HepG2 (cell line): ENCODE measurements around the gene PCSK2. TPM values are rescaled to one million over a fixed set of nuclear protein-coding genes. Genes with fewer than 3 reads are reported as not detected.

ENCODE experiments used
- ATF7-NPFF ChIP-seq: sonication (generic); formaldehyde crosslinking; IDR thresholded peaks from 2 replicates; pipeline ENCODE4 v1.8.1; 2023; ENCODE audit warnings: mild to moderate bottlenecking, low read depth, missing genetic modification reagents, moderate library complexity
- FOXM1 ChIP-seq: sonication (generic); formaldehyde crosslinking; IDR thresholded peaks from 2 replicates; pipeline ENCODE4 v1.5.0; 2020; ENCODE audit warnings: missing genetic modification reagents
- HNRNPL ChIP-seq: fragments of 200-400 bp; formaldehyde crosslinking; IDR thresholded peaks from 2 replicates; pipeline ENCODE4 v1.6.1; 2017; ENCODE audit warnings: mild to moderate bottlenecking, low read depth, low read length
- RAD21 ChIP-seq: fragments of 450-650 bp; formaldehyde crosslinking; IDR thresholded peaks from 2 replicates; pipeline ENCODE4 v1.5.0; 2020; ENCODE audit warnings: mild to moderate bottlenecking
- RNF2 ChIP-seq: fragments of 450-650 bp; conservative IDR thresholded peaks from 2 replicates; pipeline ENCODE4 v1.6.1; 2016; ENCODE audit warnings: low read depth
- SNAPC2 ChIP-seq: sonication (generic); formaldehyde crosslinking; IDR thresholded peaks from 2 replicates; pipeline ENCODE4 v1.8.1; 2022; ENCODE audit warnings: mild to moderate bottlenecking, missing genetic modification reagents
- SRSF1 ChIP-seq: fragments of 200-400 bp; formaldehyde crosslinking; optimal IDR thresholded peaks from 2 replicates; pipeline ENCODE3; 2017; ENCODE audit warnings: mild to moderate bottlenecking, low read depth, low read length, moderate library complexity
- THAP11 ChIP-seq: IDR thresholded peaks from 2 replicates; pipeline ENCODE4 v1.6.1; 2016; ENCODE audit warnings: missing biosample characterization, missing genetic modification reagents
- ZNF556 ChIP-seq: sonication (generic); formaldehyde crosslinking; IDR thresholded peaks from 2 replicates; pipeline ENCODE4 v1.4.0; 2020; ENCODE audit warnings: mild to moderate bottlenecking, missing genetic modification reagents, borderline replicate concordance
- ZNF766 ChIP-seq: sonication (generic); formaldehyde crosslinking; IDR thresholded peaks from 2 replicates; pipeline ENCODE4 v1.5.0; 2020; ENCODE audit warnings: missing genetic modification reagents, borderline replicate concordance
- polyA plus RNA-seq, 8 experiments: library from polyadenylated mRNA; depleted of rRNA in 3 of 8; stranded (reverse) in 7 of 8; unstranded in 1 of 8; fragments of >200 nt; fragmentation: Illumina TruSeq in 4 of 8; extraction: Trizol in 4 of 8; gene quantifications; 2 replicates each; pipeline versions ENCODE4 v1.2.1 to v1.2.3, GENCODE V29; 2011 to 2016; ENCODE audit warnings: low read depth in 4 of 8, missing spikeins in 1 of 8, mixed read lengths in 1 of 8; ENCODE audit not compliant: insufficient read depth in 1 of 8
- total RNA-seq, 5 experiments: library from RNA; depleted of rRNA; stranded (reverse); fragments of >200 nt; fragmentation: Illumina TruSeq; extraction: Trizol; gene quantifications; 2 replicates each; pipeline ENCODE4 v1.2.3, GENCODE V29; 2016; ENCODE audit warnings: low read depth in 1 of 5
- TF ChIP-seq, protein P1 (sequence below): sonication (generic); formaldehyde crosslinking; IDR thresholded peaks from one replicate; pipeline ENCODE4 v1.5.1; 2020; ENCODE audit warnings: mild to moderate bottlenecking, missing genetic modification reagents; ENCODE audit errors: not compliant biosample characterization
- TF ChIP-seq, protein P2 (sequence below): sonication (generic); formaldehyde crosslinking; IDR thresholded peaks from 2 replicates; pipeline ENCODE4 v1.4.0; 2020; ENCODE audit warnings: missing genetic modification reagents
- TF ChIP-seq, protein P3 (sequence below): sonication (generic); IDR thresholded peaks from 2 replicates; pipeline ENCODE4 v1.6.1; 2016; ENCODE audit warnings: low read depth, borderline replicate concordance
- TF ChIP-seq, protein P4 (sequence below): sonication (generic); formaldehyde crosslinking; IDR thresholded peaks from 2 replicates; pipeline ENCODE4; 2020; ENCODE audit warnings: missing genetic modification reagents, mild to moderate bottlenecking, borderline replicate concordance

PCSK2 gene
- total and polyA plus RNA-seq, 2 of the 13 experiments (the other 11 are each of a cell fraction or from before 2014, with no cell fraction given): not detected

DNA sequence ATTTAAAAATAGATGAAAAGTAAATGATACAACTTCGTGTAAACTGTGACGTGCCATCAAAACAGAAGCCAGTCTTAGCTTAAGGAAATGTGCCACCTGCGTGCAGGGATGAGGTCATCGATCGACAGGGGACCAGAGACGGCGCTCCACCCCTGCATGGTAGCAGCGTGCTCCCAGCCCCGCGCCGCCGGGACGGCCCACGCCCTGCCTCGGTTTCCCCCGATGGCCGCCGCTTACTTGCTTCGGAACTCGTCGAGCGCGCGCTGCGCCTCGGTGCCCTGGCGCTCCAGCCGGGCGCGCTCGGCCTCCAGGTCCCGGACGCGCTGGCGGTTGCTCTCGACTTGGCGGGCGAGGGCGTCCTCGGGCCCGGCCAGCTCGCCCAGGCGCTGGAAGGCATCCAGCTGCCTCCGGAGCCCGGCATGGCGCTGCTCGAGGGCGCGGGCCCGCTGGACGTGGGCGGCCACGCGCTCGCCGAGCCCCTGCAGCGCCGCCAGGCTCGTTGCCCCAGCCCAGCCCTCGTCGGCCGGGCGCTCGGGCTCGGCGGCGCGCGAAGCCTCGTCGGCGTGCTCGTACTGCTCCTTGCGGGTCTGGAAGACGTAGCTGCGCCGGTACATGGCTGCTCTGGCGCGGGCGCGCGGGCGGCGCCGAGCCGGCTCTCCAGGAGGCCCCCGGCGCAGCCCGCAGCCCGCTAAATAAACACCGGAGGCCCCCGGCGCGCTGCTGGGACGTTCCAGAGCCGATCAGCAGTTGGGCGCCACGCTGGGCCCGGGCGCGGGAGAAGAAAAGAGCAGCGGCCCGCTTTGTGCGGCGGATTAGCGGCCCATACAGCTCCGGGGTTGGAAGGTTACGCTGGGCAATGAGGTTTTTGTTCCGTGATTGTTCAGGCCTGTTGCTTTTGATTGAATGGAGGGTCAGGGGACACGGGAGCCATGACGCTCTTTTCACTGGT is 304.1 kb downstream of the PCSK2 start, which contains the start of gene BFSP1 (continued):
- TF ChIP-seq, protein P1, sequence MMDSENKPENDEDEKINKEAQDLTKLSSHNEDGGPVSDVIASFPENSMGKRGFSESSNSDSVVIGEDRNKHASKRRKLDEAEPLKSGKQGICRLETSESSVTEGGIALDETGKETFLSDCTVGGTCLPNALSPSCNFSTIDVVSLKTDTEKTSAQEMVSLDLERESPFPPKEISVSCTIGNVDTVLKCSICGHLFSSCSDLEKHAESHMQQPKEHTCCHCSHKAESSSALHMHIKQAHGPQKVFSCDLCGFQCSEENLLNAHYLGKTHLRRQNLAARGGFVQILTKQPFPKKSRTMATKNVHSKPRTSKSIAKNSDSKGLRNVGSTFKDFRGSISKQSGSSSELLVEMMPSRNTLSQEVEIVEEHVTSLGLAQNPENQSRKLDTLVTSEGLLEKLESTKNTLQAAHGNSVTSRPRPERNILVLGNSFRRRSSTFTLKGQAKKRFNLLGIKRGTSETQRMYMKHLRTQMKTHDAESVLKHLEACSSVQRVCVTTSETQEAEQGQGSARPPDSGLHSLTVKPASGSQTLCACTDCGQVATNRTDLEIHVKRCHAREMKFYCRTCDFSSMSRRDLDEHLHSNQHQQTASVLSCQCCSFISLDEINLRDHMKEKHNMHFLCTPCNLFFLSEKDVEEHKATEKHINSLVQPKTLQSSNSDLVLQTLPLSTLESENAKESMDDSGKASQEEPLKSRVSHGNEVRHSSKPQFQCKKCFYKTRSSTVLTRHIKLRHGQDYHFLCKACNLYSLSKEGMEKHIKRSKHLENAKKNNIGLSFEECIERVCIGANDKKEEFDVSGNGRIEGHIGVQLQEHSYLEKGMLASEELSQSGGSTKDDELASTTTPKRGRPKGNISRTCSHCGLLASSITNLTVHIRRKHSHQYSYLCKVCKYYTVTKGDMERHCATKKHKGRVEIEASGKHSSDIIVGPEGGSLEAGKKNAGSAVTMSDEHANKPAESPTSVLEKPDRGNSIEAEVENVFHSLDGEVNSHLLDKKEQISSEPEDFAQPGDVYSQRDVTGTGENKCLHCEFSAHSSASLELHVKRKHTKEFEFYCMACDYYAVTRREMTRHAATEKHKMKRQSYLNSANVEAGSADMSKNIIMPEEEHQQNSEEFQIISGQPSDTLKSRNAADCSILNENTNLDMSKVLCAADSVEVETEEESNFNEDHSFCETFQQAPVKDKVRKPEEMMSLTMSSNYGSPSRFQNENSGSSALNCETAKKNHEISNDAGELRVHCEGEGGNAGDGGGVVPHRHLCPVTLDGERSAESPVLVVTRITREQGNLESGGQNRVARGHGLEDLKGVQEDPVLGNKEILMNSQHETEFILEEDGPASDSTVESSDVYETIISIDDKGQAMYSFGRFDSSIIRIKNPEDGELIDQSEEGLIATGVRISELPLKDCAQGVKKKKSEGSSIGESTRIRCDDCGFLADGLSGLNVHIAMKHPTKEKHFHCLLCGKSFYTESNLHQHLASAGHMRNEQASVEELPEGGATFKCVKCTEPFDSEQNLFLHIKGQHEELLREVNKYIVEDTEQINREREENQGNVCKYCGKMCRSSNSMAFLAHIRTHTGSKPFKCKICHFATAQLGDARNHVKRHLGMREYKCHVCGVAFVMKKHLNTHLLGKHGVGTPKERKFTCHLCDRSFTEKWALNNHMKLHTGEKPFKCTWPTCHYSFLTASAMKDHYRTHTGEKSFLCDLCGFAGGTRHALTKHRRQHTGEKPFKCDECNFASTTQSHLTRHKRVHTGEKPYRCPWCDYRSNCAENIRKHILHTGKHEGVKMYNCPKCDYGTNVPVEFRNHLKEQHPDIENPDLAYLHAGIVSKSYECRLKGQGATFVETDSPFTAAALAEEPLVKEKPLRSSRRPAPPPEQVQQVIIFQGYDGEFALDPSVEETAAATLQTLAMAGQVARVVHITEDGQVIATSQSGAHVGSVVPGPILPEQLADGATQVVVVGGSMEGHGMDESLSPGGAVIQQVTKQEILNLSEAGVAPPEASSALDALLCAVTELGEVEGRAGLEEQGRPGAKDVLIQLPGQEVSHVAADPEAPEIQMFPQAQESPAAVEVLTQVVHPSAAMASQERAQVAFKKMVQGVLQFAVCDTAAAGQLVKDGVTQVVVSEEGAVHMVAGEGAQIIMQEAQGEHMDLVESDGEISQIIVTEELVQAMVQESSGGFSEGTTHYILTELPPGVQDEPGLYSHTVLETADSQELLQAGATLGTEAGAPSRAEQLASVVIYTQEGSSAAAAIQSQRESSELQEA: no peak
- 0 out of 2 replicates have a peak, but pooled peaks have one; percentile 46 for TF ChIP-seq THAP11 (CRISPR knock-in tag)
- peak; percentile 37; the same call in 1 of the 2 replicates for TF ChIP-seq RAD21 (CRISPR knock-in tag)
- no peak for TF ChIP-seq ZNF556 (CRISPR knock-in tag)
- TF ChIP-seq, protein P2, sequence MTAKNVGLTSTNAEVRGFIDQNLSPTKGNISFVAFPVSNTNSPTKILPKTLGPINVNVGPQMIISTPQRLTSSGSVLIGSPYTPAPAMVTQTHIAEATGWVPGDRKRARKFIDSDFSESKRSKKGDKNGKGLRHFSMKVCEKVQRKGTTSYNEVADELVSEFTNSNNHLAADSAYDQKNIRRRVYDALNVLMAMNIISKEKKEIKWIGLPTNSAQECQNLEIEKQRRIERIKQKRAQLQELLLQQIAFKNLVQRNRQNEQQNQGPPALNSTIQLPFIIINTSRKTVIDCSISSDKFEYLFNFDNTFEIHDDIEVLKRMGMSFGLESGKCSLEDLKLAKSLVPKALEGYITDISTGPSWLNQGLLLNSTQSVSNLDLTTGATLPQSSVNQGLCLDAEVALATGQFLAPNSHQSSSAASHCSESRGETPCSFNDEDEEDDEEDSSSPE: peak; percentile 70
- TF ChIP-seq RNF2: peak; percentile 79; the same call in 1 of the 2 replicates
- peak; percentile 26; the same call in 1 of the 2 replicates for TF ChIP-seq ZNF766
- peak; percentile 81 for TF ChIP-seq SRSF1
- 0 out of 2 replicates have a peak, but pooled peaks have one; percentile 0 for TF ChIP-seq FOXM1 (CRISPR knock-in tag)
- peak; percentile 83; the same call in 1 of the 2 replicates for TF ChIP-seq SNAPC2 (CRISPR knock-in tag)
- TF ChIP-seq HNRNPL: 0 out of 2 replicates have a peak, but pooled peaks have one; percentile 24
- peak; percentile 79; the same call in 1 of the 2 replicates for TF ChIP-seq ATF7-NPFF (CRISPR knock-in tag)
- TF ChIP-seq, protein P3, sequence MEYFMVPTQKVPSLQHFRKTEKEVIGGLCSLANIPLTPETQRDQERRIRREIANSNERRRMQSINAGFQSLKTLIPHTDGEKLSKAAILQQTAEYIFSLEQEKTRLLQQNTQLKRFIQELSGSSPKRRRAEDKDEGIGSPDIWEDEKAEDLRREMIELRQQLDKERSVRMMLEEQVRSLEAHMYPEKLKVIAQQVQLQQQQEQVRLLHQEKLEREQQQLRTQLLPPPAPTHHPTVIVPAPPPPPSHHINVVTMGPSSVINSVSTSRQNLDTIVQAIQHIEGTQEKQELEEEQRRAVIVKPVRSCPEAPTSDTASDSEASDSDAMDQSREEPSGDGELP: peak; percentile 15; the same call in 1 of the 2 replicates
- TF ChIP-seq, protein P4, sequence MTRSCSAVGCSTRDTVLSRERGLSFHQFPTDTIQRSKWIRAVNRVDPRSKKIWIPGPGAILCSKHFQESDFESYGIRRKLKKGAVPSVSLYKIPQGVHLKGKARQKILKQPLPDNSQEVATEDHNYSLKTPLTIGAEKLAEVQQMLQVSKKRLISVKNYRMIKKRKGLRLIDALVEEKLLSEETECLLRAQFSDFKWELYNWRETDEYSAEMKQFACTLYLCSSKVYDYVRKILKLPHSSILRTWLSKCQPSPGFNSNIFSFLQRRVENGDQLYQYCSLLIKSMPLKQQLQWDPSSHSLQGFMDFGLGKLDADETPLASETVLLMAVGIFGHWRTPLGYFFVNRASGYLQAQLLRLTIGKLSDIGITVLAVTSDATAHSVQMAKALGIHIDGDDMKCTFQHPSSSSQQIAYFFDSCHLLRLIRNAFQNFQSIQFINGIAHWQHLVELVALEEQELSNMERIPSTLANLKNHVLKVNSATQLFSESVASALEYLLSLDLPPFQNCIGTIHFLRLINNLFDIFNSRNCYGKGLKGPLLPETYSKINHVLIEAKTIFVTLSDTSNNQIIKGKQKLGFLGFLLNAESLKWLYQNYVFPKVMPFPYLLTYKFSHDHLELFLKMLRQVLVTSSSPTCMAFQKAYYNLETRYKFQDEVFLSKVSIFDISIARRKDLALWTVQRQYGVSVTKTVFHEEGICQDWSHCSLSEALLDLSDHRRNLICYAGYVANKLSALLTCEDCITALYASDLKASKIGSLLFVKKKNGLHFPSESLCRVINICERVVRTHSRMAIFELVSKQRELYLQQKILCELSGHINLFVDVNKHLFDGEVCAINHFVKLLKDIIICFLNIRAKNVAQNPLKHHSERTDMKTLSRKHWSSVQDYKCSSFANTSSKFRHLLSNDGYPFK: 0 out of 2 replicates have a peak, but pooled peaks have one; percentile 53
